GM06990 (cell line): Measurements from ENCODE around the gene RNF34.
"Not testable (repeated sequence)": the region's sequence is repeated elsewhere in the genome, so short reads cannot be mapped to it uniquely, and the experiment has no call there.

ENCODE experiments used
- DNase-seq: peaks from one replicate; pipeline ENCODE4 v3.0.0-alpha.2; 2011; ENCODE audit not compliant: insufficient read length; ENCODE audit errors: extremely low read depth
- H3K27me3 ChIP-seq: replicated peaks from 2 replicates; pipeline ENCODE4 v1.6.0; 2011; ENCODE audit warnings: low read length; ENCODE audit not compliant: control insufficient read depth, insufficient read depth
- H3K36me3 ChIP-seq: 2 replicates; pipeline ENCODE4 v1.5.1; 2011; ENCODE audit warnings: low read length; ENCODE audit not compliant: control insufficient read depth, insufficient read depth
- H3K4me3 ChIP-seq: replicated peaks from 2 replicates; pipeline ENCODE4 v1.5.1; 2011; ENCODE audit warnings: low read depth, mild to moderate bottlenecking, control low read depth, low read length
- TF ChIP-seq, protein P1 (sequence below): IDR thresholded peaks from 2 replicates; pipeline ENCODE4 v1.5.1; 2011; ENCODE audit warnings: low read length, control low read depth, mild to moderate bottlenecking, inconsistent platforms; ENCODE audit not compliant: insufficient read depth, poor library complexity, severe bottlenecking

RNF34 gene

DNA sequence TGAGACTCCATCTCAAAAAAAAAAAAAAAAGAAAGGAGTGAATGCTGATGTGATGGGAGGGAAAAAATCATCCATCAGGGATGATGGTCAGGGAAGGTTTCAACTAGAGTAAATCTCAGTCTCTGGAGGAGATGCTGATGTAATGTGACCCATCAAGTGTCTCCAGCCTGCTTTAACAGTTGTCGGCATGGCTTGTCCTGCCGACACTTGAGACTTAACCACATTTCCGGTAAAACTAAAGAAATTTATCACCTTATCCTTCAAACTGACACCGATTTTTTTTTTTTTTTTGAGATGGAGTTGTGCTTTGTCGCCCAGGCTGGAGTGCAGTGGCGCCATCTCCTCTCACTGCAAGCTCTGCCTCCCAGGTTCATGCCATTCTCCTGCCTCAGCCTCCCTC is 26.2 kb upstream of the RNF34 start:
- H3K4me3 ChIP-seq = no peak overlapping the region
- DNase-seq = no peak
- no peaks in the 10 kb centered on the region for H3K36me3 ChIP-seq
- TF ChIP-seq, protein P1, sequence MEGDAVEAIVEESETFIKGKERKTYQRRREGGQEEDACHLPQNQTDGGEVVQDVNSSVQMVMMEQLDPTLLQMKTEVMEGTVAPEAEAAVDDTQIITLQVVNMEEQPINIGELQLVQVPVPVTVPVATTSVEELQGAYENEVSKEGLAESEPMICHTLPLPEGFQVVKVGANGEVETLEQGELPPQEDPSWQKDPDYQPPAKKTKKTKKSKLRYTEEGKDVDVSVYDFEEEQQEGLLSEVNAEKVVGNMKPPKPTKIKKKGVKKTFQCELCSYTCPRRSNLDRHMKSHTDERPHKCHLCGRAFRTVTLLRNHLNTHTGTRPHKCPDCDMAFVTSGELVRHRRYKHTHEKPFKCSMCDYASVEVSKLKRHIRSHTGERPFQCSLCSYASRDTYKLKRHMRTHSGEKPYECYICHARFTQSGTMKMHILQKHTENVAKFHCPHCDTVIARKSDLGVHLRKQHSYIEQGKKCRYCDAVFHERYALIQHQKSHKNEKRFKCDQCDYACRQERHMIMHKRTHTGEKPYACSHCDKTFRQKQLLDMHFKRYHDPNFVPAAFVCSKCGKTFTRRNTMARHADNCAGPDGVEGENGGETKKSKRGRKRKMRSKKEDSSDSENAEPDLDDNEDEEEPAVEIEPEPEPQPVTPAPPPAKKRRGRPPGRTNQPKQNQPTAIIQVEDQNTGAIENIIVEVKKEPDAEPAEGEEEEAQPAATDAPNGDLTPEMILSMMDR = no peak
- no peaks in the 10 kb centered on the region for H3K27me3 ChIP-seq

DNA sequence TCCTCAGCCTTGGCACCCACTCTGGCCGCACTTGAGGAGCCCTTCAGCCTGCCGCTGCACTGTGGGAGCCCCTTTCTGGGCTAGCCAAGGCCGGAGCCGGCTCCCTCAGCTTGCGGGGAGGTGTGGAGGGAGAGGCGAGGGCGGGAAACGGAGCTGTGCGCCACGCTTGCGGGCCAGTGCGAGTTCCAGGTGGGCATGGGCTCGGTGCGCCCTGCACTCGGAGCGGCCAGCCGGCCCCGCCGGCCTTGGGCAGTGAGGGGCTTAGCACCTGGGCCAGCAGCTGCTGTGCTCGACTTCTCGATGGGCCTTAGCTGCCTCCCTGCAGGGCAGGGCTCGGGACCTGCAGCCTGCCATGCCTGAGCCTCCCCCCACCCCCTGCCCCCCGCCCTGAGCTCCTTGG is 25.6 kb upstream of the RNF34 start:
- not testable (repeated sequence) for H3K4me3 ChIP-seq, H3K27me3 ChIP-seq, DNase-seq, H3K36me3 ChIP-seq

DNA sequence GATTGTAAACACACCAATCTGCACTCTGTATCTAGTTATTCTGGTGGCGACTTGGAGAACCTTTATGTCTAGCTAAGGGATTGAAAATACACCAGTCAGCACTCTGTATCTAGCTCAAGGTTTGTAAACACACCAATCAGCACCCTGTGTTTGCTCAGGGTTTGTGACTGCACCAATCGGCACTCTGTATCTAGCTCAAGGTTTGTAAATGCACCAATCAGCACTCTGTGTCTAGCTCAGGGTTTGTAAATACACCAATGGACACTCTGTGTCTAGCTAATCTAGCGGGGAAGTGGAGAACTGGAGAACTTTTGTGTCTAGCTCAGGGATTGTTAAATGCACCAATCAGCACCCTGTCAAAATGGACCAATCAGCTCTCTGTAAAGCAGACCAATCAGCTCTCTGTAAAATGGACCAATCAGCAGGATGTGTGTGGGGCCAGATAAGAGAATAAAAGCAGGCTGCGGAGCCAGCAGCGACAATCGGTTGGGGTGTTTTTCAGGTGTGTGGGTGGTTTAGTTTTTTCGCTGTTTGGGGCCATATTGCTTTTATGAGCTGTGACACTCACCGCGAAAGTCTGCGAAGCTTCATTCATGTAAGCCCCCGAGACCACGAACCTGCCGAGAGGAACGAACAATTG is 24.9 kb upstream of the RNF34 start:
- not testable (repeated sequence) for DNase-seq, H3K27me3 ChIP-seq, H3K36me3 ChIP-seq, H3K4me3 ChIP-seq

DNA sequence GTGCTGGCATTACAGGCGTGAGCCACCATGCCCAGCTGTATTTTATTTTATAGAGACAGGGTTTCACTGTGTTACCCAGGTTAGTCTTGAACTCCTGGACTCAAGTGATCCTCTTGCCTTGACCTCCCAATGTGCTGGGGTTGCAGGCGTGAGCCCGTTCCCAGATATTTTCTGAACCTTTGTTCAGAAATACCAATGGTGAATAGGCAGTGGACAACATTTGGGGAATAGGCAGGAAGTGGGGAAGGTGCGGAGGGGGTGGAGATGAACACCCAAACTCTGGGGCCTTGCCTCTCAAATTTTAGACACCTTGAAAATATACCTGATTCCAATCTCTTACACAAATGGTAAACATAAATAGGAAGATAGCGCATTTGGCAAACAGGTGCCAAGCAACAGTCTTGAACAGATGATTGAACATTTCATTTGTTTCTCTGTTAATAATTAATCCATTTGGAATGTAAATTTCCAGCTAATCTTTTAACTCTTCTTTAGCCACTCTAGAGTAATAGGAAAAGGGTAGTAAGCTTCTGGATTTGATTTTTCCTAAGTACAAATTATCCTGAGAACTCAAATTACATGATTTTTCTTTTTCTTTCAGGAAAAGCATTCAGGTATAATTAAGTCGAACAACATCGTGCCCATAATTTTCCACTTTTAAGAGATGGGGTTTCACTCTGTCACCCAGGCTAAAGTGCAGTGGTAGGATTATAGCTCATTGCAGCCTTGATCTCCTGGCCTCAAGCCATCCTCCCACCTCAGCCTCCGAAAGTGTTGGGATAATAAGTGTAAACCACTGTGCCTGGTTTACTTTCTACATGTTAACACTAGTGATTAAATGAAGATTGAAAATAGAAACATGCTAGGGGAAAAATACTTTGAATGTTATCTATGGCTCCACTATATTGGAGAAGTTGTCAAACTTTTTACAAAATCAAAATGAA is 22.9 kb upstream of the RNF34 start:
- no peak for DNase-seq
- H3K27me3 ChIP-seq = no peaks in the 10 kb centered on the region
- TF ChIP-seq, protein P1 = no peak

DNA sequence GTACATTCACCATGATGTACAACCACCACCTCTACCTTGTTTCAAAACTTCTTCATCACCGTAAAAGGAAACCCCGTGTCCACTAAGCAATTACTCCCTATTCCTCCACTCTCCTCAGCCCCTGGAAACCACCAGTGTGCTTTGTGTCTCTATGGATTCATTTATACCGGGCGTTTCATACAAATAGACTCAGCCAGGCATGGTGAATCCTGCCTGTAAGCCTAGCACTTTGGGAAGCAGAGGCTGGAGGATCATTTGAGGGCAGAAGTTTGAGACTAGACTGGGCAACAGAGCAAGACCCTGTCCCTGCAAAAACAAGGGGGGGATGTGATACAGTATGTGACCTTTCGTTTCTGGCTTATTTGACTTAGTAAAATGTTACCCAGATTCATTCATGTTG is 21.2 kb upstream of the RNF34 start:
- H3K4me3 ChIP-seq = no peak overlapping the region
- TF ChIP-seq, protein P1 = no peak
- H3K27me3 ChIP-seq = no peaks in the 10 kb centered on the region
- no peaks in the 10 kb centered on the region for H3K36me3 ChIP-seq
- DNase-seq = no peak

More for the DNA sequence above, 22.9 kb upstream of the RNF34 start:
- Histone ChIP-seq H3K36me3 (no peaks in the 10 kb centered on the region), H3K4me3 (no peak overlapping the region)

DNA sequence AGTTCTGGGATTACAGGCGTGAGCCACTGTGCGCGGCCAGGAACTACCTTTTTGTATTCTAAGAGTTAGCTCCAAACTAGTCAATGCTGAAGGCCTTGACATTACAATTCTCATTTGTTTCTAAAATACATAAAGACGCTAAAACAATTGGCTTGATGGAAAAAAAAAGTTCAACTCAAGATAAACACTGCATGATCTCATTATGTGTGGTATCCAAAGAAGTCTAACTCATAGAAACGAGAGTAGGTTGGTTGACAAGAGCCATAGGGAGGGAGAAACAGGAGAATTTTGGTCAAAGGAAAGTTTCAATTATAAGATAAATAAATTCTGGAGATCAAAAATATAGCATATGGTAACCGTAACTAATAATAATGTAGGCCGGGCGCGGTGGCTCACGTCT is 20.0 kb upstream of the RNF34 start:
- Histone ChIP-seq H3K27me3 (no peaks in the 10 kb centered on the region), H3K36me3 (no peaks in the 10 kb centered on the region), H3K4me3 (no peak overlapping the region)
- no peak for DNase-seq
- TF ChIP-seq, protein P1 = no peak
